GF-D8 (cell line): ENCODE results near the gene ZFPL1.
A peak's percentile ranks its signal among the peaks of the same experiment; 100 is the strongest.

Source experiments
- DNase-seq: peaks from one replicate; lab custom pipeline; 2025; lab: John Stamatoyannopoulos, UW

ZFPL1 gene

DNA sequence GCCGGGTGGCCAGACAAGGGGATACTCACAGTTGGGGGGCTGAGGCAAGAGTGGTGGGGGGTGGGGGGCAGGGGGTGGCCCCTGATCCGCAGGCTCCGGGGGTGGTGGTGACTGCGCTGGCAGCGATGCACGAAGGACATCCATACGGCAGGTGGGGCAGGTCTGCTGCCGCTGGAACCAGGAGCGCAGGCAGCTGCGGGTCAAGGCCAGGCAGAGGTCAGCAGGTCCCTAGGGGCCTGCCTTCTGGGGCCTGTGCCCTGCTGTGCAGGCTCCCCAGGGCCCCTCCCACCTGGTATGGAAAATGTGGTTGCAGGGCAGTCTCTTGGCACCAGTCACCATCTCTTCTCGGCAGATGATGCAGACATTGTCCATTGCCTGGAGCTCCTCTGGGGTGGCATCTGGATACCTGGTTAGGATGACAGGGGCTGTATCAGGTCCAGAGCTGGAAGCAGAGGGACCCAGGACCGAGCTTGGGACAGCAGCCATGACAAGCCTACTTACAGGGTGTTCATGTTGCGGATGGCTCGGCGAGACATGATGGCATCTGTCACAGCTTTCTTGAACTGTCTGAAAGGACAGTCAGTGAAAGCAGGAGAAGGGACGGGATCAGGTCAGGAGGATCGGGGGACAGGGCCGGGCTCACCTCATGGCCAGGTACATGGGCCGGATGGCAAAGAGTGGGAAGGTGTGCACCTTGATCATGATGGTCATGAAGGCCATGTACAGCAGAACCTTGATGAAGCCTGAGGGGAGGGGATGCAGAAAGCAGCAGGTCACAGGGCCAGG lies 46.8 kb downstream of the ZFPL1 start:
- DNase-seq, result no peak

DNA sequence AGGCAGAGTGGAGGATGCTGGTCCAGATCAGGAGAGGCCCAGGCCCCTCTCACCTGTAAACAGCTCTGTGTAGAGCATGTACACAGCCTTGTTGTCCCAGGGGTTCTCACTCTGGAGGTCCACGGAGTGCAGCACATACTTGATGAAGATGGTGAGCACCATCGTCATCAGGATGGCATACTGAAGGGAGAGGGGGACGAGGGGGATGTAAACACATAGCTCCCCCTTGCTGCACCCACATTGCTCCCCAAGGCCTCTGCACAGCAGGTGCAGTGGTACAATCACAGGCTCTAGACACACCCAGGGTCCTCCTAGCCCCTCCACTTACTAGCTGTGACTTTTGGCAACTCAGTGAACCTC lies 47.4 kb downstream of the ZFPL1 start:
- DNase-seq, result no peak

DNA sequence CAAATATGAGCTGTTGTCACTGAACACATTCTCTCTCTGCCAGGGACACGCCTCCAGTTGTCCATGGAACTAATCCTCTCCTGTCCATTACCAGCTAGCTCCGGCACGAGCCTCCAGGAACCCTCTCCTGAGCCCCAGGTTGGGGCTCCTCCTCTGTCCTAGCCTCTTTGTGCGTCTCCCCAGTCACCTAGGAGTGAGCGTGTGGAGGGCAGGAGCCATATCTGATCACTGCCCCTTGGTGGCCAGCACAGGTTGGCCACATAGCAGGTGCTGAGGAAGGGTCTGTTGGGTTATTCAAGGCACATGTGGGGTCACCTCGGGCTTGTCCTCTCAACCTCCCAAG lies 47.8 kb downstream of the ZFPL1 start:
- DNase-seq, result no peak

DNA sequence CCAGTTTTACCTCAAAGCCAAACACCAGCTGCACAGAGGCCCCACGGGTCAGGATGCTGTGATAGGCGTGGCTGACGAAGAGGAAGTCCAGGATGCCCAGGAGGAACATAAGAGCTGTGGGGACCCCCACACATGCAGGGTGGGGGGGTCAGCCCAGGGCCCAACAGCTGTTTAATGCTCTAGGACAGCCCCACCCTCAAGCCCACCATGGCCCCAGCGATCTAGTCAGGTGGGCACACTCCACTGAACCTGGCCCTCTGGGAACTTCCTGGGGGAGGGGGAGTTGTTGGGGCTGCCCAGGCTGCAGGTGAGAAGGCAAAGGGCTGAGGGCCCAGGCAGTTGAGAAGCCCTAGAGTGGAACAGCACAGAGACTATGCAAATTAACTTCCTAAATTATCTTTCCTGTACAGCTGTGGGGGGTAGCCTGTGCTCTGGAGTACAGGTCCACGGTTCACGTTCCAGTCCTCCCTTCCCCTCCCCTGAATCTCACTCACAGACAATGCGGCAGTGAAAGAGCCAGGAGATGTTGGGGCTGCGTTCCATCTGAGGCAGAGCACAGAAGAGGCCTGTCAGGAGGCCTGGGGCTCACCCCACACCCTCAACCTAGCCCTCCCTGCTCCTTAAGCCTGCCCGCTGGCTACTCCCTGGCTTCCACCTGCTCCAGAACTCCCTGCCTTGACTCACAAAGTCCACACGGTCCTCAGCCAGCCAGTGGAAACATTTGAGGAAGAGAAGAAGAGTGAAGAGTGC lies 48.4 kb downstream of the ZFPL1 start:
- DNase-seq, result no peak

DNA sequence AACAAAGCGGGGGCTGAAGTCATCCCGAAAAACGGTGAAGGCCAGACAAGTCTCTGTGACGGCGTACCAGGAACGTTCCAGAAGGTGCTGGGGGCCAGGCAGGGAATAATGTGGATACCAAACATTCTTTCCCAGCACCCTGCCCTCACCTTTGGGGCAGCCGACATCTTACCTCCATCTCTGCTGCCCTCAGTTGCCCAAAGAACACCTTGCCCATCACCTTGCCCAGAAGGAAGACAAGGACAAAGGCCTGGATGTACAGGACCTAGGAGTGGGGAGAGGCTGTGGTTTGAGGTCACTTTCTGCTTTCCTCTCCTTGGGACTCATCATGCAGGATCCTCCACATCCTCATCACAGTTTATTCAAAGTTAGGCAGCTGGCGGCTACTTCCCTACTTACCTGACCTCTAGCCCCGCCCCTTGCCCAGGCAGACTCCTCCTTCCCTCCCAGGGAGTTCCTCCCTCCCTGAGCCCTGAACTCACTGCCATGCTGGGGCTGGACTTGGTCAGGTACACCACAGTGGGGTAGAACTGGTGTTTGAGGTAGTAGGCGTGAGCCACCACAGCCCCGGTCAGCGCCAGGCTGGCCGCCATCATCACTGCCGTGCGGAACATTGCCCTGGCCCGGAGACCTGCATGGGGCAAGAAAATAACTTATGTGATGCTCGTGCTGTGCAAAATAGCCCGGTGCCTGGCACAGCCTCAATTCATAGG lies 49.1 kb downstream of the ZFPL1 start:
- DNase-seq, result no peak

DNA sequence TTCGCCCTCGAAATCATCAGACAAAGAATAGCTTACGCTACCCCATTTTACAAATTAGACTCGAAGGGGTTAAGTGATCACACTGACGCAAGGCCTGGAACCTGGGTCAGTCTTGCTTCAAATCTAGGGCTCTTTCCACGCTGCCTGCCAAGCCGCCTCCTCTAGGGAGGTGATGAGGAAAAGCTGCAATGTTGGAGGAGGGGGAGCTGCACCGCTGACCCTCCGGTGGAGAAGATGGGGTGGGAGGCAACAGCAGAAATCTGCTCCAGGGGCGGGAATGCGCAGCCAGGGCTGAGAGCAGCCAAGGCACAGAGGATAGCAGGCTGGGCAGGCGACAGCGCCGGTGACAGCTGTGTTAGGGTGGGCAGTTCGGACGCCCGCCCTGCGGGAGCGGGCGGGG lies 49.7 kb downstream of the ZFPL1 start:
- no peak for DNase-seq

DNA sequence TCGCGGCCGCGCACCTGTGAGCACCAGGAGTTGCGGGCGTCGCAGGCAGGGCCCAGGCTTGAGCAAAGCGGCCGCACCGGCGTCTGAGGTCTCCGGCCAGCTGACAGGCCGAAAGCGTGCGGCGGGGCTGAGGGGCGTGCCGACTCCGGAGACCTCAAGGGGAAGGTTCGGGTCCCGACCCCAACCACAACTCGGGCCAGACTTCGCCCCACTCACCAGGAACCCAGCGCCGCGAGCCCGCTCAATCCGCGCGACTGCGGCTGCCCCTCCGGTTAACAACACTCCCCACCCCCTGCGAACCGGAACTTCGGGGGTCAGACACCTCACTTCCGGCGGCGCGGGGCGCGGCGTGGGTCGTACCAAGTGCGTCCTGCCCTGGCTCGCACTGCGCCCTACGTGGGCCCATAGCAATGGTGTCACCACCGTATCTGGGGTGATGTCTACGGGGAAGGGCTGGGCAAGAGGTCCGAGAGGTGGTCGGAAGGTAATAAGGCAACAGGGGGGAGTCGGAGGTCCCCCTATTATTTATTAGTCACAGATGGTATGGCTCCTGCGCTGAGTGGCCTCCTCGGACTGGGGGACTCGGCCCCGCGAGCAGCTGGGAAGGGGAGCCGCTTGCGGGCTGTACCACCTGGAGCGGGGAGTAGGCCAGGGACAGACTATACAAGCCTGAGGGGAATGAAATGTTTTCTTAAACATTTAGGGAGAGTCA lies 50.4 kb downstream of the ZFPL1 start, which contains the start of gene SYVN1:
TSS of gene SYVN1 (minus strand) at position 280 of the 712 bp plus-strand sequence. CDS start 918 bp downstream, outside the sequence.
- DNase-seq, result peak; percentile 83

DNA sequence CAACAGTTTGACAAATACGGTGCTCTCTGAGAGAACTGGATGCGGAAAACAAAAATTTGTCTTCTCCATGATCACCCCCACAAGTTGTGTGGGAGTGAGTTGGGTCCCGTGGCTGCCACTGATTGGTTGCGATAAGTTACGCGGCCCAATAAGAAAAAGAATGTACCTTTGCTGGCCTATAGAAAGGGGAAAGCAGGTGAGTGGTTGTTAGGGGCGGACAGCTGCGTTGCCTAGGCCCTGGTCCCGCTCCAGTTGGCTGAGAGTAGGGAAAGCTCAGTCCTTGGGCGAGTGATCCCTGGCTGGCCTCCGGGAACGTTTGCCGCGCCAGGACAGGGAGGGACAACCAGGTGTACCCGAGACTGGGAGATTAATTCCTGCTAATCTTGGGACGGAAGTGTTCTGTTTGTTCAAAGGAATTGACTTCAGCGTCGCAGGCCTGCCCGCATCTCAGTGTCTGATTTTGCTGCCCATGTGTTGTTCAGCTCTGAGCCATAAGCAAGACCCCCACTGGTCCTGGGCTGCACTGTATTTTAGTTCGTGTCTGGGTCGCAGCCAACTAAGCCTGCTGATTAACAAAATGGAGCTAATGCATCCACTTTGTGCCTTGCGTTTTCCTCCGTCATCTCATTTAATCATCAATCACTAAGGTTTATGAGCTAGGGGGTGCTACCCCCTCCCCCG lies 51.1 kb downstream of the ZFPL1 start:
- DNase-seq, result peak; percentile 91

DNA sequence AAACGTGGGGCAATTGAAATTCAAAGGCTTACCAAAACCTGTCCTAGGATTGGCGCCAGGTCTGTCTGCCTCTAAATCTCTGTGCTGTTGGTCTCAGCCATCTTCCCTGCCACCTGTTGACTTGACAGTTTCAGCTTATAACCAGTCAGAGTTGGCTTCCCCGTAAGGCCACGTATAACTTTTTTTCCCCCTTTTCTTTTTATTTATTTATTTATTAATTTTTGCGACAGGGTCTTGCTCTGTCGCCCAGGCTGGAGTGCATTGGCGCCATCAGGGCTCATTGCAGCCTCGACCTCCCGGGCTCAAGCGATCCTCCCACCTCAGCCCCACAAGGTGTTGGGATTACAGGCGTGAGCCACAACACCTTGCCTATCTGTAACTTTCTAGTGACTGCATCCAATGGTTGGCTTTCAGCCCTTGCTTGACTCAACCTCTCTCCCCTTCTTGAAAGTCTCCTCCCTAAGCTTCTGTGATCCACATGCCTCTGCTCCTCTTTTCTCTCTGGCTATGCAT lies 51.7 kb downstream of the ZFPL1 start:
- no peak for DNase-seq

DNA sequence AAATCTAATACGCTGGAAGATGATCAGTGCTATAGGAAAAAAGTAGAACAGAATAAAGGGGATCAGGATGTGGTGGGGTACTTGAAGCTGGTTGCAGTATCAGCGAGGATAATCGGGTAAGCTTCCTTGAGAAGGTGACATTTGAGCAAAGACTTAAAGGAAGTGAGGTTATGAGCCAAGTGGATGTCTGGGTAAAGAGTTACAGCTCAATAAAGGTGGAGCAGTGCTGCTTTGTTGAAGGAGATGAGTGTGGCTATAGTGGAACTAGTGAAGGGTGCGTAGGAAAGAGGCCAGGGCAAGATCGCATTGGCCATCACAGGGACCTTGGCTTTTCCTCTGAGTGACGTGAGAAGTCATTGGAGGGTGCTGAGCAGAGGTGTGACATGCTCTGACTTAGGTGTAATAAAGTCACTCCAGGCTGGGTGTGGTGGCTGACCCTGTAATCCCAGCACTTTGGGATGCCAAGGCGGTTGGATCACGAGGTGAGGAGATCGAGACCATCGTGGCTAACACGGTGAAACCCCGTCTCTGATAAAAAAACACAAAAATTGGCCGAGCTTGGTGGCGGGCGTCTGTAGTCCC lies 52.6 kb downstream of the ZFPL1 start:
- DNase-seq, result no peak
